GM19468 (cell line): ENCODE measurements around the gene PAK3.

Source experiments
- ATAC-seq: cut with Tn5 transposase; IDR thresholded peaks from one replicate; pipeline ENCODE4 v1.9.1; 2021; ENCODE audit warnings: mild to moderate bottlenecking, moderate library complexity, moderate number of reproducible peaks; ENCODE audit not compliant: unreplicated experiment; ENCODE audit errors: extremely low read depth

The PAK3 gene

GRCh38 chrX:111095974-111096895, at the start of gene PAK3:
Gene PAK3, plus strand, starts transcription at chrX:111096191. Its CDS starts 26,913 bp downstream, at chrX:111123104.
- ATAC-seq = no peak

- ATAC-seq = no peak
Observed at GRCh38 chrX:111047575-111047974, 48.4 kb upstream of the PAK3 start.

GRCh38 chrX:111052478-111052877, 43.5 kb upstream of the PAK3 start:
- no peak for ATAC-seq

DNA sequence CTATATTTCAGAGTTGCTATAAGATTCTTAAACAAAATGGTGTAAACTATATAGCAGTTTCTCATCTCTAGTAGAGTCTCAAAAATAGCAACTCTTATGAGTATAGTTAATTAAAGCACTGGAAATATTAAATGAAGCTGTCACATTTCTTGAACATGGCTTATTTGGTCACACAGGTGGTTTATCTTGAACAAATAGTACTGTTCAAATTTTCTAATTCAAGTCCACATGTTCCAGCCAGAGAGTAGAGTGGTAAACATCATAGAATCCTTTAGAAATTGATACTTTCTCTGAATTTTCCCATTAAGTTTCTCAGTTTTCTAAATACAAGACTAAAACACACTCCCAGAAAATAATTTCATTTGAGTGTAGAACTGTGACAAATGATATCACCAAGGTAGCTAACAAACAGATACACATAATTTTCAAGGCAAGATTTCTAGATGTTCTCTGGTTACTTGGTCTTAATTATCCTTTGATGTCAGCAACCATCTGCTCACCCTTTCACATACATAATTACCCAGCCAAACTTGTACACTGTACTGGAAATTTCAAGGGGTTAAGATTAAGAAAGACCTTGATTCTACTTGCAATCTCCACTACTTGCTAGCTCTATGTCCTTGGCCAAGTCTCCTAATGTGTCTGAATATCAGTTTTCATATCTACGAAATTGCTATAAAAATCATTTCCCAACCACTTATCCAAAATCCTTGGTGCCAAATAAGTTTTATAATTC, 24.3 kb upstream of the PAK3 start:
- no peak for ATAC-seq

- no peak for ATAC-seq
Observed at GRCh38 chrX:111083081-111083480, 12.9 kb upstream of the PAK3 start.

DNA sequence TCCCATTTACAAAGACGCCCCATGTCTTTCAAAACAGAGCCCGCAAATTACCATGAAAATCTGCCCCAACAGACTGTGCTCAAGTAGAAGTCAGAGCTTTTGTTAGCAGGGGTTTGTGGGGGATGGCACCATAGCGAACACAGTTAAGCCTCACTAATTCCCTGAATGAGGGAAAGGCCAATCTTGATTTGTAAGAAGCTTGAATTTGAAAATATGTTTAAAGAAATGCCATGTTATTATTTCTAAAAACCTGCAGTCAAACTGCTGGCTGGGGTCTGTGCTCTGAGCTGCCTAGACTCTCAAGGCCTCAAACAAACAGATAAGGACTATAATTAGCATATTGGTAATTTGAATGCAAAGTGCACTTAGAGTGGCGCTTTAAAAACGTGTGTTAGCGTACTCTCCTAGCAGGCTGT, 9.4 kb upstream of the PAK3 start:
- ATAC-seq = no peak

DNA sequence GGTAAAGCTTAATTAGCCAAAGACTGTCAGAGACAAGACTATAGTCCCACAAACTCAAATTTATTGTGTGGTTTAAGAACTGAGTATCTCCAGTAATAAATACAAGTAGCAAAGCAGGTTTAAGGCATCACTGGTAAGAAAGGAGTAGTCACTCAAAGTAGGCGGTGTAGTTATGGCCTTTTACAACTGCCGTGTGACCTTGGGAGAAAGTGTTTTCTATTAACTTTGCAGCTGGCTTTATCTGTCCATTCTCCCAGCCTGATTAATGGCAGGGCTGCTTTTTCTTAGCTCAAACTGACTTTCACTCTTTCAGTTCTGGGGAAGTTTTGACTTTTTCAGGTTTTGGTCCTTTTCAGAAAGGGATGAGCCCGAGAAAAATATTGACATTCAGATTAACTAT, 7.4 kb upstream of the PAK3 start:
- no peak for ATAC-seq

- ATAC-seq = no peak
Observed at GRCh38 chrX:111090458-111090857, 5.5 kb upstream of the PAK3 start.

DNA sequence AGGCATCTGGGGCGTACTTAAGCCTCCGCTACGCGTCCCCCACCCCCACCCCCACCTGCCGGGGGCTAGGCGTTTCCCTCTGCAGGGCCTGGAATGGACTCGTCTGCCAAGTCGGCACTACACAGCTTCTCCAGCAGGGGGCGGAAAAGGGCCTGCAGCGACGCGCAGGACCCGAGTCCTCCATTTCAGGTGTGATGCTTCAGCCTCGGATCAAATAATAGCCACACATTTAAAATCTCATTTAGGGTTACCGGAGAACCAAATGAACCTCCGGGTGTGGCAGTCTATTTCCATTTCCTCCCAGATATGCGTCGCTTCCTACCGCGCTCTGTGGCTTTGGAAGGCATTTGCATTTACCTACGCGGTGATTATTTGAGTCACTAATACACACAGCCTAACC, 2.9 kb downstream of the PAK3 start:
- no peak for ATAC-seq

GRCh38 chrX:111100191-111100590, 4.2 kb downstream of the PAK3 start:
- ATAC-seq = peak; percentile 49

- no peak for ATAC-seq
Observed at GRCh38 chrX:111101580-111101979, 5.6 kb downstream of the PAK3 start.

DNA sequence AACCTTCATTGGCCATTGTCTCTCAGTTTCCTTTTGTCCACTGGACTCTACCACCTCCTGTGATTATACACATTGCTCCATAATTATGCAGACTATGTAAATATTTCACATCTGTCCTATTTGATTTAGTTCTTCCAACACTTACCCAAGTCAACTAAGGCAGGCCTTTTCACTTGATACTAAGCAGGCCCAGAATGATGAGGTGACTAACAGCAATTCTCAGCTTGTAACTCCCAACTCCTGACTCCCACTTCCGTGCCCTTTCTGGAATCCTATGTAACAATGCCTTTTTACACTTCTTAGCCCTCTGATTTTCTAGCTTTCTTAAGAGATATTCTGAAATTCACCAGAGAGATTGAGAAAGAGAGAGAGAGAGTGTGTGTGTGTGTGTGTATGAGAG, 6.6 kb downstream of the PAK3 start:
- ATAC-seq = no peak

DNA sequence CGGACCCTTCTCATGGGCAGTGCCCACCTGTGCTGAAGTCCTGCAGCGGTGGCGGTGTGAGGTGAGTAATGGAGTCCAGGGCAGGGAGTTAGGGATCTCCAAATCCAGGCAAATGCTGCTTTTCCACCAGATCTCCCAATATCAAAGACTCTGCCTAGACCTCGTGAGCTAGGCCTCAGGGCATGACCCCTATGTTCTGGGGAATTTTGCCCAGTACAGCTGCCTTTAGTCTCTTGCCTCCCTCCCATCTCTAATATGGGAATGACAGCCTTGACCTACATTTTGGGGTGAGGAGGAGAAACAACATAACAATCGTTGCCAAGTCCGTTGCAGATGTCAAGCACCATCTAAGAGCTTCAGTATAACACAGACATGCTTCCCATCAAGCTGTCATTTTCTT, 7.3 kb downstream of the PAK3 start:
- ATAC-seq = no peak

DNA sequence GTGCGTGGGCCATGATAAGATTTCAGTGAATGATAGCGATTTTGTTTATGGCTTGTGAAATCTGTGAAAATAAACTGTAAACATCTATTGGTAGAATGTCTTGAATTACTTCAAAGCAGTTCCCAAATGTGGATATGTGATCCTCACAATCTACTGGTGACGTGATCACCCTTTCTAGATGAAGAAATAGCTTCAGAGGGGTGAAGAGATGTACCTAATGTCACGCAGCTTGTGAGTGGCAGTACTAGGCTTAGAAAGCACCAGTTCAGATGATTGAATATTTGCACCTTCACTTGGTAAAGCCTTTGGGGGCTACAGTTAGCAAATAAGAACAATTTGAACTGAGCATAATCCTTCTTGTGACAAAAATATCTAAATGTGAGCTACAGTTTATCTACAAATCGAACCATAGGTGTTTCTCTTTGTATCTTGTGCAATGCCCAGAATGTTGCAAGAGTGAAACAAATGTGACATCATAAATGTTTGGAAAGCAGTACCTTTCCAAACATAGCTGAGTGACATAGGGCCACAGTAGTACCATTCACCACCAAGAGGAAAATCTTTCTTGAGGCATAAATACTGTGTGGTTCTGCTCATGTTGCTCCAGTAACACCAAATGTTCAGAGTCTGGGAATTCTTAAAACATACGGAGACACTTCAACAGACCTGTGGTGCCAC, 14.2 kb downstream of the PAK3 start:
- no peak for ATAC-seq

GRCh38 chrX:111114806-111115205, 18.8 kb downstream of the PAK3 start:
- no peak for ATAC-seq

DNA sequence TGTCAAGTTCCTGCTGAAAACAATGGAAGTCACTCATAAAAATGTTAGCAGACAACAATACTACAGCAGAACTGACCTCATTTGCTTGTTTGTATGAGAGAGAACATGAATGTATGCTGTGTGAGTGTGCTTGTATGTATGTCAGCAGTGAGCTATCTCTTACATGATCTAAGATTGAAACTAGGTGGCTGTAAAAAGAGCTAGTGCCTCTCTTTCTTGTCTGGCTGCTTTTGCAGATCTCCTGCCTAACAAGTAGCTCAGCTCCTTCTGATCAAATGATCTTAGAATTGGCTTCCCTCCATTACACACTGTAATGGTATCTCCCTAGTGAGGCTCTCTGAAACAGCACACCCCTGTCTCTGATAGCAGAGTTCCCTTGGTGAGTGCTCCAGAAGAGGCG, 20.7 kb downstream of the PAK3 start:
- ATAC-seq = no peak

GRCh38 chrX:111119341-111119740, 23.4 kb downstream of the PAK3 start:
- ATAC-seq = no peak

- no peak for ATAC-seq
Observed at GRCh38 chrX:111123125-111123524, 27.1 kb downstream of the PAK3 start.

DNA sequence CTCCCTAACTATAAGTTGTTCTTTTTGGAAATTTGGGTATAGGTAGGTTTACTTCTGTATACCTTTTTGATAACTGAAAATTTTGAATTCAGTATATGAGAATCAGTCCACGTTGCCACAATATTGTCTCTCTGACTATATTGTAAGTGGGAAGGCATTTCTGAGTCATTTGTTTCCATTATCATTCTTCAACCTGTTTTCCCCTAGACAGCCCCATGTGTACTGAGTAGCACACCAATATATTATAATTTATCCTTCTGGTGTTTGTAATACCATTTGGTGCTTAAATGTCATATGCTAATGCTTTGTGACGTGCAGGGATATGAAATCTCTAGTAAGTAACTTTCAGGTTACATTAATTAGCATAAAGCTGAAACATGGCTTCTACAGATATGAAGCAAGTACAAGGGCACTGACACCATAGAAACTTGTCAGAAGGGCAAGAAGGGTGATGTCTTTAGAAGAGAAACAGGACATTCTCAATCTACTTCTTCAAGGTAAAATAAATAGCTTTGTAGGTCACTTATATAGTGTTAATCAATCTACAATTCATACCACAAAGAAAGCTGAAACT, 27.7 kb downstream of the PAK3 start:
- no peak for ATAC-seq

GRCh38 chrX:111124418-111124817, 28.4 kb downstream of the PAK3 start:
- ATAC-seq = no peak

GRCh38 chrX:111127038-111127437, 31.0 kb downstream of the PAK3 start:
- no peak for ATAC-seq
